ENCODE results near the gene VGF.
"Not testable (repeated sequence)": the region's sequence is repeated elsewhere in the genome, so short reads cannot be mapped to it uniquely, and the experiment has no call there.

The VGF gene

GRCh38 chr7:101115215-101115614 is 50.2 kb downstream of the VGF start:
- no peak for DNase-seq (ENCODE audit: low read depth)

- DNase-seq (ENCODE audit: low read depth), result no peak
Observed at GRCh38 chr7:101114492-101114891, 50.9 kb downstream of the VGF start.

GRCh38 chr7:101113836-101114235 is 51.5 kb downstream of the VGF start:
- DNase-seq (ENCODE audit: low read depth), result no peak

- DNase-seq (ENCODE audit: low read depth), result not testable (repeated sequence)
Observed at GRCh38 chr7:101113140-101113539, 52.2 kb downstream of the VGF start.
